Stimulated activated CD4-positive, alpha-beta T cell treated with anti-CD3 and anti-CD28 coated beads, Interleukin-4, amount 100 ng/mL, for 1 hour (primary cell): ENCODE results near the gene P2RY14.
"Not testable (repeated sequence)": the region's sequence is repeated elsewhere in the genome, so short reads cannot be mapped to it uniquely, and the experiment has no call there.

Experiments
- DNase-seq: peaks from one replicate; pipeline ENCODE4 v3.0.0-alpha.2; 2020

The P2RY14 gene

GRCh38 chr3:151256749-151257148, 21.6 kb downstream of the P2RY14 start:
- no peak for DNase-seq

GRCh38 chr3:151248772-151249337, 29.5 kb downstream of the P2RY14 start:
- no peak for DNase-seq

GRCh38 chr3:151242006-151242405, 36.3 kb downstream of the P2RY14 start:
- not testable (repeated sequence) for DNase-seq

GRCh38 chr3:151236736-151237135, 41.6 kb downstream of the P2RY14 start:
- no peak for DNase-seq

- no peak for DNase-seq
These were observed 42.0 kb downstream of the P2RY14 start for GRCh38 chr3:151236316-151236715.

- no peak for DNase-seq
These were observed 43.5 kb downstream of the P2RY14 start for GRCh38 chr3:151234825-151235224.

GRCh38 chr3:151232991-151233390, 45.4 kb downstream of the P2RY14 start:
- DNase-seq = no peak

- not testable (repeated sequence) for DNase-seq
These were observed 45.9 kb downstream of the P2RY14 start for GRCh38 chr3:151232403-151232802.

GRCh38 chr3:151230646-151231045, 47.7 kb downstream of the P2RY14 start:
- no peak for DNase-seq

GRCh38 chr3:151228666-151229040, 49.7 kb downstream of the P2RY14 start:
- no peak for DNase-seq

- peak; percentile 73 for DNase-seq
These were observed 50.3 kb downstream of the P2RY14 start for GRCh38 chr3:151227807-151228665.

GRCh38 chr3:151227266-151227806, 51.0 kb downstream of the P2RY14 start:
- DNase-seq = no peak

GRCh38 chr3:151226825-151227224, 51.5 kb downstream of the P2RY14 start:
- DNase-seq = no peak

- no peak for DNase-seq
These were observed 52.2 kb downstream of the P2RY14 start for GRCh38 chr3:151226088-151226563.

GRCh38 chr3:151225040-151225975, 53.0 kb downstream of the P2RY14 start:
- DNase-seq = no peak

GRCh38 chr3:151224268-151224866, 54.0 kb downstream of the P2RY14 start:
- no peak for DNase-seq

- no peak for DNase-seq
These were observed 59.3 kb downstream of the P2RY14 start for GRCh38 chr3:151219056-151219455.

- no peak for DNase-seq
These were observed 60.2 kb downstream of the P2RY14 start for GRCh38 chr3:151218136-151218535.

- no peak for DNase-seq
These were observed 61.4 kb downstream of the P2RY14 start for GRCh38 chr3:151216641-151217607.

- DNase-seq = no peak
These were observed 63.9 kb downstream of the P2RY14 start for GRCh38 chr3:151214459-151214858.

- DNase-seq = no peak
These were observed 64.5 kb downstream of the P2RY14 start for GRCh38 chr3:151213881-151214280.
